GM10847 (cell line): ENCODE results near the gene CALN1.

Source experiments
- POLR2A ChIP-seq: IDR thresholded peaks from 2 replicates; pipeline ENCODE4 v1.6.1; 2011; ENCODE audit not compliant: insufficient read length; ENCODE audit errors: extremely low read depth

Gene CALN1

GRCh38 chr7:71846160-71846559, 566.0 kb downstream of the CALN1 start:
- no peak for TF ChIP-seq POLR2A

DNA sequence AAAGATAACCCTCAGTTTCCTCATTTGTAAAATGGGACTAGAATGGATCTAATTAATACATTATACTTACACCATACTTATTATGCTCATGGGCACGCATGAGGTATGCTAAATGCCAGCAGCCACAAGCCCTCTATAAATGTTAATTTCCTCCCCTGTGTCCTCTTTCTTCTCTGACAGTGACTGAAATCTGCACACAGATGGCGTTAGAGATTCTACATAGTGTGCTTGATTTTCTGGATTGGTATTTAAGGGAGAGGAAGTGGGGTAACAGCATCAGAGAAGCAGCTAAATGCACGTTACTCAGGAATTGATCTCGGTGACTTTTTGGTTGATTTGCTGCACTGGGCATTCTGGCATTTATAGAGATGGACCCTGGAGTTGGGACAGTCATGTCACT, 568.5 kb downstream of the CALN1 start:
- TF ChIP-seq POLR2A: no peak

- no peak for TF ChIP-seq POLR2A
These were observed 569.4 kb downstream of the CALN1 start for GRCh38 chr7:71842786-71843185.

DNA sequence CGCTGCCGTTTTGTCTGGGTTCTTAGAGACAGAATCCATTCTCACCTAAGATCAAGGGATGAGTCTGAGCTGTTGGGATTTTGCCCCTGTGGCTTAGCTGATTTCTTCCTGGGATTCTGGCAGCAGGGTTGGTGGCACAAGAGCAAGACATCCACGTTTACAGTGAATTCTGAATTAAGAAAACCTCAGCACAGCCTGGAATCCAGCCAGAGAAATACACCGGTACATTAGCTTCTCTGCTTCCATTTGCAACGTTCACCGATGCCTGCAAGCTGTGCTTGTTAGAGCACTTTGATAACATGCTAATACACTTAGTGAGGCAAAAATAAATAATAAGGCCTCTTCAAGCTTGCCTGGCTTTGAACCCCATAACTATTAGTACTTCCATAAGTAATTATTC, 569.8 kb downstream of the CALN1 start:
- TF ChIP-seq POLR2A: no peak

GRCh38 chr7:71835056-71835455, 577.1 kb downstream of the CALN1 start:
- TF ChIP-seq POLR2A: no peak

GRCh38 chr7:71829515-71829914, 582.6 kb downstream of the CALN1 start:
- TF ChIP-seq POLR2A: no peak

GRCh38 chr7:71828361-71828760, 583.8 kb downstream of the CALN1 start:
- no peak for TF ChIP-seq POLR2A

- TF ChIP-seq POLR2A: no peak
These were observed 586.0 kb downstream of the CALN1 start for GRCh38 chr7:71826141-71826540.

DNA sequence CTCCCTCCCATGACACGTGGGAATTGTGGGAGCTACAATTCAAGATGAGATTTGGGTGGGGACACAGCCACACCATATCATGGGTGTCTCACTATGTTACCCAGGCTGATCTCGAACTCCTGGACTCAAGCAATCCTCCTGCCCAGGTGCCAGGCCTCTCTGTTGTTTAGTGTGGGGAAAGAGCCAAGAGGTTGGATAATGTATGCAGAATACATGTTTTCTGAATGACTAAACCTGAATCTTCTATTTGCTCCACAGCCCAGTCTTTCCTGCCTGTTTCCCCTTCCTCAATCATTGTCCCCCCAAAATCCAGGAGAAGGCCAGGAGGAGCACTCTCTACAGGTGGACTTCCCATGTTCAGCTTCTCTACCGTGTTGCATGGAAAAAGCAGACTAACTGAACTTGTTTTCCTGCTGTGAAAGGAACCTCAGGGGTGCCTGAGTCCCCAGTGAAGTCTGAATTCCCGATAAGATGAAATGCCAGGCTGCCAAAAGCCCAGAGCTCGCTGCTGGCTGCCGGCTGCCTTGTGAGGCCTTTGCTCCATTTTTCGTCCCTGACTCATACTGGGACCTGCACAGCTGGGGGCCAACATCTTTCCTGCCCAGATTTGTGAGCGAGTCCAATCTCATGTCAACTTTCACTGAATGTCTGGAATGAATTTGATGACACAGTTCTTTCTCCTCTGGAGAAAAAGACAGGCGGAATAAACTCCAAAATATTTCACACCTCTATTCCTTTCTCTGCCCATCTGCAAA, 588.0 kb downstream of the CALN1 start:
- no peak for TF ChIP-seq POLR2A

DNA sequence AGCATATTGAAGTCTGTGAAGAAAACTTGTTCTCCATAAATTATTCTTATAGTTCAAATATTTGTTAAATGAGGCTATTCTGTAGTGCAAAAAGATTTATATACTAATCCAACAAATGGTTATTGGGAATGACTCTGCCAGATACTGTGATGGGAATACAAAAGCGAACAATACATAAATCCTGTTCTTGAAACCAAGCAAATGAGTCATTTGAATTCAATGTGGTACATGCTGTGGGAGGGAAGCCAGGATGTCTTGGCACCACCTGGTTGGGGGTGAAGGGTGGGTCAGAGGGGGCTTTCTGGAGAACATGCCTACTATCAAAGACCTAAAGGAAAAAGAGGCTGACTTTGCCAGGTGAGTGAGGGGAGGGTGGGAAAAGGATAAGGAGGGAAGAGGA, 594.2 kb downstream of the CALN1 start:
- no peak for TF ChIP-seq POLR2A

DNA sequence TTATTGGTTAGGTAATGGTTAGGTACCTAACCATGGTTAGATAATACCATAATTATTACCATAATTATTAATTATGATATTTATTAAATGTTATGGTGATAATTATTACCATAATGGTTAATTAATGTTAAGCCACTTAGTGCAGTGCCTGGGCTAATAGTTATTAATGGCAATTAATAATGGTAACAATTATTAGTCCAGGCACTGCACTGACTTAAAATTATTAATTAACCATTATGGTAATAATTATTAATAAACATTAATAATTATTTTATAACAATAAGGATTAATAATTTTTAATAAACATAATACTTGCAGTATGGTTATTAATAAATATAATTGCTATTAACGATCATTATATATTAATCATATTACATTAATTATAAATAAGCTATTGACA, 604.0 kb downstream of the CALN1 start:
- TF ChIP-seq POLR2A: no peak

- no peak for TF ChIP-seq POLR2A
These were observed 607.9 kb downstream of the CALN1 start for GRCh38 chr7:71804256-71804655.

DNA sequence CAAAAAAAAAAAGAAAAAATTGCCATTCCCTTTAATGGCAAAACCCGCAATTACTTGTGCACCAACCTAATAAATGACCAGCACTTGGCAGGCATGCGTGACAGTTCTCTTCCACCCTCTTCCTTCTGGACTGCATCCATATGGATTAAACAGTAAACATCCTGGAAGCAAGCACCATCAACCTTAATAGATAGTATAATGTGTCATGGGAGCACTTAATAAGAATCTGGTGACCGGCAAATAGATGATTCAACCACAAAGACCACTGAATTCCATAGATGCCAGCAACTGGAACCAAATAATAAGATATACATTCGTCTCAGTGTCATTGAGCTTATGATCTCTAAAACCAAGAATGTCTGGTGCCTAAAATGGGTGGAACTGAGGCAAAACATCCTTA, 610.2 kb downstream of the CALN1 start:
- no peak for TF ChIP-seq POLR2A

DNA sequence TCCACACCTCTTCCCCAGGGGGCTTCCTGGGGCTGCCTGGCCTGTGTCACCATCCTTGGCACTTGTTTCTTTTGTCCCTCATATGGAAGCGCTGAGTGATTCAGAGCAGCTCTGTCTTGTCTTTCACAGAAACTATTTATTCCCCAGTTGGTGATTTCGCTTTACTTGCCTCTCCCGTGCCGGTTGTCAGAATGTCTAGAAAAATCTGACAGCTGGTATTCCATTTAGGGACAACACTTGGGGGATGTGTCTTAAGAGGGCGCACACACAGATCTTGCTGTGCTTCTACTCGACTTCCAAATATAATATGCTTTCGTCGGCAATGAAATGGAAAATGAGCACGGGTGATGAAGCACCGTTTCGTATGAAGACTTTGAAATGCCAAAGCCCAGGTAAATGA, 611.8 kb downstream of the CALN1 start:
- TF ChIP-seq POLR2A: no peak

DNA sequence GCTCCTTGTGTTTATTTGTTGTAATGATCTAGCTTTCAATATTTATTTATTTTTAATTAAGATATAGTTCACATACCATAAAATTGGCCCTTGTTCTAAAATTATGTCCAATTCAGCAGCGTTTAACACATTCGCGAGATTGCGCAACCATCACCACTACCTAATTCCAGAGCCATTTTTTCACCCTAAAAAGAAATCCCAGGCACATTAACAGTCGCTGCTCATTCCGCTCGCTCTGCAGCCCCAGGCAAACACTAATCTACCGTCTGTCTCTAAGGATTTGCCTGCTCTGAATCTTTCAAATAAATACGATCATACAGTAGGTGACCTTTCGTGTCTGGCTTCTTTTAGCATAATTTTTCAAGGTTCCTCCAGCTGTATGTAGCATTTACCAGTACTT, 616.7 kb downstream of the CALN1 start:
- TF ChIP-seq POLR2A: no peak

GRCh38 chr7:71793251-71793650, 618.9 kb downstream of the CALN1 start:
- no peak for TF ChIP-seq POLR2A

GRCh38 chr7:71787513-71787912, 624.6 kb downstream of the CALN1 start:
- no peak for TF ChIP-seq POLR2A
